Pancreas (tissue), 10 donors: ENCODE measurements around the gene ZNF536. TPM values are rescaled to one million over a fixed set of nuclear protein-coding genes. Genes with fewer than 3 reads are reported as not detected.

Experiments
- ATAC-seq, 4 donors: fragments of 200-7000 bp; cut with Tn5 transposase; one replicate each; pipeline versions ENCODE4 v1.8.0 to v1.9.1; 2020; ENCODE audit warnings: mild to moderate bottlenecking in 4 of 4, moderate library complexity in 4 of 4
- DNase-seq, 6 donors: peaks; one replicate each; pipeline ENCODE4 v3.0.0-alpha.2; 2020
- FAIRE-seq: peaks from 2 replicates; lab custom pipeline; 2012; peaks lifted over from hg19 to GRCh38; lab: Jason Lieb, UNC
- H3K27ac ChIP-seq, 4 donors: fragments of 200-600 bp; sonication (generic); 1 replicate in 3 of 4; 2 replicates in 1 of 4; pipeline versions ENCODE4 v1.5.0 to v1.8.0; 2020
- H3K27me3 ChIP-seq, 4 donors: fragments of 200-600 bp; one replicate each; pipeline ENCODE4 v1.8.0; 2021
- H3K36me3 ChIP-seq, 3 donors: fragments of 200-600 bp; sonication (generic) in 1 of 3; one replicate each; pipeline versions ENCODE4 v1.5.0 to v1.8.0; 2020 to 2021
- H3K4me1 ChIP-seq, 3 donors: fragments of 200-600 bp; one replicate each; pipeline ENCODE4 v1.8.0; 2021
- H3K4me3 ChIP-seq, 4 donors: fragments of 200-600 bp; sonication (generic) in 2 of 4; one replicate each; pipeline versions ENCODE4 v1.5.0 to v1.8.0; 2020 to 2021
- H3K9me3 ChIP-seq, 4 donors: fragments of 200-600 bp; one replicate each; pipeline ENCODE4 v1.8.0; 2021
- CTCF ChIP-seq, 4 donors: fragments of 200-600 bp; sonication (generic) in 3 of 4; IDR thresholded peaks; one replicate each; pipeline versions ENCODE4 v1.5.0 to v1.8.0; 2021; ENCODE audit warnings: antibody characterized with exemption in 4 of 4
- WGBS, 2 donors: extraction: QIAGEN DNeasy Blood & Tissue Kit; methylation state at CpG; one replicate each; pipeline ENCODE4 v1.1.7; 2013; 5-methylcytosine and 5-hydroxymethylcytosine counted together
- intact Hi-C, 3 donors: fragments of 100-400 bp; cut with DNase I; formaldehyde crosslinking; loops; one replicate each; pipeline versions ENCODE4 v1.11.1 to v1.14.2; 2022
- polyA plus RNA-seq, 2 donors: library from polyadenylated mRNA; stranded (reverse); fragments of 200-250 nt; gene quantifications; one replicate each; pipeline ENCODE4 v1.2.3, GENCODE V29; 2013
- total RNA-seq, 6 donors: library from RNA; stranded (reverse); fragmentation: NEBNext Ultra II Directional in 4 of 6; extraction: Animal tissue kit (Norgen Biotek cat#: 25700) in 4 of 6; gene quantifications; one replicate each; pipeline versions ENCODE4 v1.2.1 to v1.2.4, GENCODE V29; 2021 to 2023
- donor health status: healthy with polysubstance abuse.
- donor health status: DM: no; HTN: no; CAD: no; lungs with moderate emphysema.
- donor health status: DM: no; HTN: no; CAD: no.
- donor health status: control.
- donor health status: control.
- donor health status: Bipolar disorder and iron deficiency.
- donor health status: DM: yes; HTN: yes; CAD: no.
- donor health status: DM: no; HTN: no; CAD: no.
- donor health status: DM: no; HTN: no; CAD: no.
- donor health status: DM: yes; HTN: yes; CAD: no.

Gene ZNF536
- total and polyA plus RNA-seq, 8 donors: 0.06 to 1.7 (median 0.13) TPM

DNA sequence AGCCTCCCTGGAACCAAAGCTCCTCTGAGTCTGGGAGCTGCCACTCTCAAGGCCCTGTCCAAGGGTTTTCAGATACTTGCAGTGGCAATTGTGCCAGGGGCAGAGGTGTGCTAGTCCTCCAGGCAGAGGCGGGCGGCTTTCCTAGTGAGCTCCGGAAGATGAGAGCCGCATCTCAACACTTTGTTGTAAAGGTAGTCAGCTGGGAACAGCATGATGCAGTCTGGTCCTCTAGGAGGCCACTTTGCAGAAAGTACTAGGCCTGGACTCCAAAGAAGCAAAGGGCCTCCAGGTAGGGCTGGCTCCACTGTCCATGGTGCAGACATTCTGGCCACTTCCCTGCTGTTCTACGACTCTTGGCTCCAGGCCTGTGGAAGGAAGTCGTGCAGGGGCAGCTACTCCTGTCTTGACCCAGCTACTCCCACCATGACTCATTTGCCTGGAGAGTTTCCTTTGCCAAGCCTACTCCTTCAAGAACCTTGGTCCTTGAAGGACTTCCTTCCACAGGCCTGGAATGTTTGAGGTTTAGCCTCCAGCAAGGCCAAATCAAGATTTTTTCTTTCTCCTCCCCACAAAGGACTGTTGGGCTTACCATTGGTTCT is 9.9 kb upstream of the ZNF536 start:
- no peak overlapping the region for H3K4me3 ChIP-seq
- TF ChIP-seq CTCF (IDR thresholded peaks at IDR 0.05): no peak
- no peak for ATAC-seq
- intact Hi-C loops: no loop called here
- FAIRE-seq: no peak
- H3K9me3 ChIP-seq: no peaks in the 10 kb centered on the region
- DNase-seq: no peak
- no peak overlapping the region for H3K27ac ChIP-seq
- WGBS, 2 donors: 77 to 84% methylated on average over 6 of the region's 6 CpGs
- H3K27me3 ChIP-seq: no peaks in the 10 kb centered on the region
- no peaks in the 10 kb centered on the region for H3K4me1 ChIP-seq
- H3K36me3 ChIP-seq: no peaks in the 10 kb centered on the region

DNA sequence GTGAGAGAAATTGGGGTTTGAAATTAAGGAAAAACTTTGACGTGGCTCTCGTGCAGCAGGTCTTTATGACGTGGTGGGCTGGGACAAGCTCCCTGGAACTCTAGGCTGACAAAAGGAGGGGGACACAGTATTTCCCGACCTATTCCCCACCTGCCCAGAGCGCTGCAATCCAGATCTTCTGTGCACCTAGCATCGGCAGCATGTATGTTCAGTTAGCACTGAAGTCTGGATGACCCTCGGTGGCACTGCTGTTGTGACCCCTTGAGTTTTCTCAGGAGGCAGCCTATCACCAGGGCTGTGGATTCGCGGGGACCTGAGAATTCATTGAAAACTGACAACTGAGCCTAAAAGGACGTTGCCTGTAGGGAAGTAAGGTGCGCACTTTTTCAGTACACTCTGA is 9.1 kb upstream of the ZNF536 start:
- Histone ChIP-seq H3K27me3 (no peaks in the 10 kb centered on the region), H3K36me3 (no peaks in the 10 kb centered on the region), H3K9me3 (no peaks in the 10 kb centered on the region), H3K4me1 (no peaks in the 10 kb centered on the region), H3K4me3 (no peak overlapping the region), H3K27ac (no peak overlapping the region)
- no peak for FAIRE-seq
- DNase-seq: no peak
- intact Hi-C loops: no loop called here
- TF ChIP-seq CTCF (IDR thresholded peaks at IDR 0.05): no peak
- WGBS, 2 donors: 74 to 84% methylated on average over 11 of the region's 11 CpGs
- no peak for ATAC-seq

- H3K4me1 ChIP-seq: no peaks in the 10 kb centered on the region
- no peak overlapping the region for H3K4me3 ChIP-seq
- 43 to 48% methylated on average over 10 of the region's 10 CpGs for WGBS, 2 donors
- H3K27me3 ChIP-seq: no peaks in the 10 kb centered on the region
- no peaks in the 10 kb centered on the region for H3K36me3 ChIP-seq
- DNase-seq (no peak), FAIRE-seq (no peak), ATAC-seq (no peak)
- TF ChIP-seq CTCF (IDR thresholded peaks at IDR 0.05): no peak
- intact Hi-C loops: no loop called here
- no peaks in the 10 kb centered on the region for H3K9me3 ChIP-seq
- H3K27ac ChIP-seq: no peak overlapping the region
Measured at GRCh38 chr19:30364866-30365800, 7.1 kb upstream of the ZNF536 start.

DNA sequence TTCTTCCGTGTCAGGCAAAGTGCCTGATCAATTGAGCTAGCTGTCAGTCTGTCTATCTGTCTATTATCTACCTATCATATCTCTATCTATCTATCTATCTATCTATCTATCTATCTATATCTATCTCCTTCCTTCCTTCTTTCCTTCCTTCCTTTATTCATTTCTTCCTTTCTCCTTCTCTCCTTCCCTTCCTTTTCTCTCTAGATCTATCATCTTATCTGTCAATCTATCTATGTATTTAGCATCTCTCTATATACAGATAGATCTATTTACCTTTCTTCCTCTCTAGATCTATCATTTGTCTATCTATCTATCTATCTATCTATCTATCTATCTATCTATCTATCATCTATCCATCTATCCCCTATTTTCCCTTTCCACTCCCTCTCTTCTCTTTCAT is 5.9 kb upstream of the ZNF536 start:
- H3K27ac ChIP-seq: no peak overlapping the region
- no peaks in the 10 kb centered on the region for H3K27me3 ChIP-seq
- no peak for TF ChIP-seq CTCF (IDR thresholded peaks at IDR 0.05)
- no peak for ATAC-seq
- H3K36me3 ChIP-seq: no peaks in the 10 kb centered on the region
- no peak for DNase-seq
- H3K4me1 ChIP-seq: no peaks in the 10 kb centered on the region
- H3K9me3 ChIP-seq: no peaks in the 10 kb centered on the region
- no peak for FAIRE-seq
- no peak overlapping the region for H3K4me3 ChIP-seq
- WGBS, 2 donors: 0% methylated on average over 1 of the region's 1 CpG
- intact Hi-C loops: no loop called here

DNA sequence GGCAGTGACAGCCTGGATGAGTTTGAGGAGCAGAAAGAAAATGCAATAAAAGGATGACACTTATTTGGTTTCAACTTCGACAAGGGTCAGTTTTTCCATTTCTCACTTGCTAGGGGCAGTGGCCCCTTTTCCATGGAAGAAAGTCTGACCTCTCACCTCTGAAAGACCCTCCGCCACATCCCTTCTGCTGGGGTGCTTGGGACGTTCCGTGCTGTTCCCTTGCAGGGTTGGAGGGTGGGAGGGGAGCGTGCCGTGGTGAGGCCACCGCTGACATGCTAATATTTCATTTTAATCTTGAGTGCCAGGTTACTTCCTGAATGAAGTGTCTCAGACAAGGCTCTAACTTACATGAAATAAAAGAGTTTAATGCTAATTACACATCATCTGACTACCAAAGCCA is 5.2 kb upstream of the ZNF536 start:
- no peak for DNase-seq
- no peak for ATAC-seq
- Histone ChIP-seq H3K27ac (no peak overlapping the region), H3K4me1 (no peaks in the 10 kb centered on the region), H3K4me3 (no peak overlapping the region), H3K36me3 (no peaks in the 10 kb centered on the region), H3K27me3 (peaks cover 0 to under 1% (median 0%) of the 10 kb centered on the region in 4 donors), H3K9me3 (no peaks in the 10 kb centered on the region)
- no peak for FAIRE-seq
- TF ChIP-seq CTCF (IDR thresholded peaks at IDR 0.05): no peak
- WGBS, 2 donors: 41 to 45% methylated on average over 7 of the region's 7 CpGs
- intact Hi-C loops: no loop called here
